HepG2 (cell line): ENCODE results near the gene IQCH. TPM values are rescaled to one million over a fixed set of nuclear protein-coding genes. Genes with fewer than 3 reads are reported as not detected.

Experiments used
- ATAC-seq: fragments of 200-7000 bp; cut with Tn5 transposase; 3 replicates; pipeline ENCODE4 v1.9.1; 2020; ENCODE audit warnings: mild to moderate bottlenecking, moderate library complexity
- BruUV-seq: library from RNA; stranded (reverse); fragments of 400-500 nt; replicated peaks from 2 replicates; lab custom pipeline; 2021; lab: Mats Ljungman, UMichigan
- CTCF ChIA-PET: fragments of 300-600 bp; formaldehyde crosslinking; extraction: SDS; loops from one replicate; lab custom pipeline; 2021; ENCODE audit warnings: low total read pairs, inconsistent platforms, low intra/inter-chr PET ratio; lab: Yijun Ruan, JAX
- POLR2A ChIA-PET: fragments of 350-600 bp; sonication (Branson Sonifier 250); formaldehyde crosslinking; loops from one replicate; lab custom pipeline; 2020; ENCODE audit warnings: antibody characterized with exemption, inconsistent platforms; lab: Yijun Ruan, JAX
- DNase-seq: peaks from one replicate; pipeline ENCODE4 v3.0.0-alpha.2; 2015; ENCODE audit warnings: low spot score
- FAIRE-seq: peaks from 3 replicates; lab custom pipeline; 2011; peaks lifted over from hg19 to GRCh38; lab: Jason Lieb, UNC
- H2AFZ ChIP-seq: one replicate; pipeline ENCODE4 v1.6.1; 2011; ENCODE audit warnings: low read length, inconsistent platforms
- H3K27ac ChIP-seq: fragments of 300-600 bp; 3 replicates; pipeline ENCODE4 v1.8.0; 2011; ENCODE audit warnings: mixed run types, mild to moderate bottlenecking, mixed read lengths, low read length, inconsistent platforms; ENCODE audit not compliant: insufficient read depth; ENCODE audit errors: extremely low read length
- H3K27me3 ChIP-seq, 2 experiments: fragments of 200-600 bp in 1 of 2; 2 replicates in 1 of 2; 3 replicates in 1 of 2; pipeline versions ENCODE4 v1.6.0 to v1.8.0; 2011; ENCODE audit warnings: low read length in 2 of 2, mild to moderate bottlenecking in 2 of 2, moderate library complexity in 2 of 2, inconsistent platforms in 1 of 2; ENCODE audit not compliant: insufficient read depth in 2 of 2, control insufficient read depth in 1 of 2
- H3K36me3 ChIP-seq, 2 experiments: fragments of 200-600 bp in 1 of 2; replicated peaks in 1 of 2; 2 replicates in 1 of 2; 3 replicates in 1 of 2; pipeline versions ENCODE4 v1.5.1 to v1.8.0; 2011; ENCODE audit warnings: low read length in 2 of 2, inconsistent platforms in 1 of 2; ENCODE audit not compliant: insufficient read depth in 2 of 2, control insufficient read depth in 1 of 2
- H3K4me1 ChIP-seq: 2 replicates; pipeline ENCODE4 v1.5.1; 2012; ENCODE audit warnings: low read length, inconsistent platforms; ENCODE audit not compliant: insufficient read depth
- H3K4me2 ChIP-seq: 2 replicates; pipeline ENCODE4 v1.6.0; 2011; ENCODE audit warnings: low read depth, low read length, inconsistent platforms
- H3K4me3 ChIP-seq, 3 experiments: fragments of 200-600 bp in 1 of 3; sonication (generic), shearing (Covaris generic) in 1 of 3; replicated peaks in 1 of 3; 2 replicates each; pipeline ENCODE4 v1.5.1; 2011 to 2016; ENCODE audit warnings: low read length in 3 of 3, inconsistent platforms in 2 of 3, low read depth in 2 of 3, mild to moderate bottlenecking in 2 of 3, control low read depth in 1 of 3, mixed read lengths in 1 of 3; ENCODE audit not compliant: insufficient read depth in 1 of 3
- H3K79me2 ChIP-seq: one replicate; pipeline ENCODE4 v1.6.1; 2011; ENCODE audit warnings: low read length, inconsistent platforms; ENCODE audit not compliant: insufficient read depth
- H3K9ac ChIP-seq: 2 replicates; pipeline ENCODE4 v1.6.0; 2011; ENCODE audit warnings: mild to moderate bottlenecking, low read depth, low read length, inconsistent platforms; ENCODE audit not compliant: insufficient read depth
- H3K9me3 ChIP-seq: 2 replicates; pipeline ENCODE4 v1.5.1; 2012; ENCODE audit warnings: mild to moderate bottlenecking, low read length
- H4K20me1 ChIP-seq: 2 replicates; pipeline ENCODE4 v1.6.0; 2011; ENCODE audit warnings: inconsistent platforms, mild to moderate bottlenecking, low read length, moderate library complexity; ENCODE audit not compliant: insufficient read depth
- DDIT3 ChIP-seq: sonication (generic); formaldehyde crosslinking; IDR thresholded peaks from 2 replicates; pipeline ENCODE4 v1.4.0; 2020; ENCODE audit warnings: mild to moderate bottlenecking, missing genetic modification reagents
- RAD51 ChIP-seq: fragments of 450-650 bp; IDR thresholded peaks from 2 replicates; pipeline ENCODE4 v1.6.1; 2016; ENCODE audit warnings: borderline replicate concordance
- TEF ChIP-seq: sonication (generic); formaldehyde crosslinking; IDR thresholded peaks from 2 replicates; pipeline ENCODE4 v1.5.0; 2020; ENCODE audit warnings: missing genetic modification reagents
- ZIK1 ChIP-seq: sonication (generic); formaldehyde crosslinking; IDR thresholded peaks from 2 replicates; pipeline ENCODE4 v1.5.0; 2020; ENCODE audit warnings: mild to moderate bottlenecking, low read depth, missing genetic modification reagents, borderline replicate concordance
- ZNF101 ChIP-seq: sonication (generic); formaldehyde crosslinking; IDR thresholded peaks from 2 replicates; pipeline ENCODE4 v1.4.0; 2020; ENCODE audit warnings: mild to moderate bottlenecking, low read depth, missing genetic modification reagents, borderline replicate concordance
- ZNF414 ChIP-seq: sonication (generic); formaldehyde crosslinking; IDR thresholded peaks from 2 replicates; pipeline ENCODE4 v1.5.0; 2020; ENCODE audit warnings: missing genetic modification reagents
- ZNF460 ChIP-seq: sonication (generic); formaldehyde crosslinking; IDR thresholded peaks from 2 replicates; pipeline ENCODE4 v1.5.1; 2020; ENCODE audit warnings: missing genetic modification reagents, mild to moderate bottlenecking, borderline replicate concordance
- ZNF724P ChIP-seq: sonication (generic); formaldehyde crosslinking; IDR thresholded peaks from 2 replicates; pipeline ENCODE4 v1.8.0; 2022; ENCODE audit warnings: missing genetic modification reagents, borderline replicate concordance
- ZNF784 ChIP-seq: sonication (generic); formaldehyde crosslinking; IDR thresholded peaks from 2 replicates; pipeline ENCODE4 v1.5.1; 2020; ENCODE audit warnings: missing genetic modification reagents, mild to moderate bottlenecking, borderline replicate concordance
- WGBS: methylation state at CpG from one replicate; pipeline ENCODE4 v1.1.6; 2017; ENCODE audit warnings: low lambda C conversion rate; 5-methylcytosine and 5-hydroxymethylcytosine counted together
- in situ Hi-C: cut with HindIII; loops from 2 replicates; pipeline ENCODE4 v1.10.0; 2017; ENCODE audit warnings: low pct_unique_long_range_greater_than_20kb; ENCODE audit not compliant: extremely low pct_ligation_motif_present
- intact Hi-C: fragments of 100-400 bp; cut with micrococcal nuclease; formaldehyde crosslinking; loops from one replicate; pipeline ENCODE4 v1.10.0; 2022; ENCODE audit not compliant: unreplicated experiment
- polyA plus RNA-seq, 8 experiments: library from polyadenylated mRNA; depleted of rRNA in 3 of 8; stranded (reverse) in 7 of 8; unstranded in 1 of 8; fragments of >200 nt; fragmentation: Illumina TruSeq in 4 of 8; extraction: Trizol in 4 of 8; gene quantifications; 2 replicates each; pipeline versions ENCODE4 v1.2.1 to v1.2.3, GENCODE V29; 2011 to 2016; ENCODE audit warnings: low read depth in 4 of 8, missing spikeins in 1 of 8, mixed read lengths in 1 of 8; ENCODE audit not compliant: insufficient read depth in 1 of 8
- total RNA-seq, 5 experiments: library from RNA; depleted of rRNA; stranded (reverse); fragments of >200 nt; fragmentation: Illumina TruSeq; extraction: Trizol; gene quantifications; 2 replicates each; pipeline ENCODE4 v1.2.3, GENCODE V29; 2016; ENCODE audit warnings: low read depth in 1 of 5
- TF ChIP-seq, protein P1 (sequence below): sonication (generic); formaldehyde crosslinking; IDR thresholded peaks from 2 replicates; pipeline ENCODE4 v1.4.0; 2020; ENCODE audit warnings: missing genetic modification reagents, borderline replicate concordance
- TF ChIP-seq, protein P2 (sequence below): sonication (generic); formaldehyde crosslinking; IDR thresholded peaks from 2 replicates; pipeline ENCODE4 v1.5.0; 2020; ENCODE audit warnings: mild to moderate bottlenecking, missing genetic modification reagents, borderline replicate concordance
- TF ChIP-seq, protein P3 (sequence below): IDR thresholded peaks from 2 replicates; pipeline ENCODE4 v1.6.1; 2016
- TF ChIP-seq, protein P4 (sequence below): sonication (generic); formaldehyde crosslinking; IDR thresholded peaks from 2 replicates; pipeline ENCODE4 v1.8.0; 2022; ENCODE audit warnings: low read depth, missing genetic modification reagents

Gene IQCH
- total and polyA plus RNA-seq, 2 of the 13 experiments (the other 11 are each of a cell fraction or from before 2014, with no cell fraction given): 0.16 to 0.55 TPM

DNA sequence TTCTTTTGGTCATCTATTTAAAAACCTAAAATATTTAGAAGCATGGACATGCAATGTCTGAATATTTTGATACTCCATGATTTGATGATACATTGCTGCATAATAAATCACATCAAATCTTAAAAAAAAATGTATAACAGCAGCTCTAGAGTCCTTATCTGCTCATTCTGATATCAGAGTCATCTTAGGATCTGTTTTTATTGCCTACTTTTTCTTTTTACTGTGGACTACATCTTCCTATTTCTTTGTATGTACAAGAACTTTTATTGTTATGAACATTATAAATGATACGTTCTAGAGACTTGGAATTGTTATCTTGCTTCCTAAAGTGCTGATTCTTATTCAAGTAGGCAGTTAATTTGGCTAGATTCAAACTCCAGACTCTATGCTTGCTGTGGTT lies 72.7 kb downstream of the IQCH start:
- POLR2A ChIA-PET: no interaction called here
- in situ Hi-C loops (no loop called here), intact Hi-C loops (no loop called here)
- CTCF ChIA-PET: no interaction called here
- 3% methylated on average over 1 of the region's 1 CpG for WGBS
- H3K36me3 ChIP-seq: no peaks in the 10 kb centered on the region
- no peak for DNase-seq
- H3K4me1 ChIP-seq: no peaks in the 10 kb centered on the region
- H3K79me2 ChIP-seq: no peaks in the 10 kb centered on the region
- no peak overlapping the region for H3K27ac ChIP-seq
- ATAC-seq: no peak
- FAIRE-seq: no peak
- H4K20me1 ChIP-seq: no peaks in the 10 kb centered on the region
- H3K9ac ChIP-seq: no peak overlapping the region
- BruUV-seq: no TSS peak
- no peaks in the 10 kb centered on the region for H3K9me3 ChIP-seq
- no peaks in the 10 kb centered on the region for H3K27me3 ChIP-seq
- no peak overlapping the region for H3K4me3 ChIP-seq
- H2AFZ ChIP-seq: no peak overlapping the region
- no peak overlapping the region for H3K4me2 ChIP-seq
- TF ChIP-seq DDIT3 (CRISPR knock-in tag): no peak
- TF ChIP-seq ZNF784 (CRISPR knock-in tag): no peak
- no peak for TF ChIP-seq TEF (CRISPR knock-in tag)
- no peak for TF ChIP-seq ZNF101 (CRISPR knock-in tag)
- no peak for TF ChIP-seq RAD51
- TF ChIP-seq, protein P1, sequence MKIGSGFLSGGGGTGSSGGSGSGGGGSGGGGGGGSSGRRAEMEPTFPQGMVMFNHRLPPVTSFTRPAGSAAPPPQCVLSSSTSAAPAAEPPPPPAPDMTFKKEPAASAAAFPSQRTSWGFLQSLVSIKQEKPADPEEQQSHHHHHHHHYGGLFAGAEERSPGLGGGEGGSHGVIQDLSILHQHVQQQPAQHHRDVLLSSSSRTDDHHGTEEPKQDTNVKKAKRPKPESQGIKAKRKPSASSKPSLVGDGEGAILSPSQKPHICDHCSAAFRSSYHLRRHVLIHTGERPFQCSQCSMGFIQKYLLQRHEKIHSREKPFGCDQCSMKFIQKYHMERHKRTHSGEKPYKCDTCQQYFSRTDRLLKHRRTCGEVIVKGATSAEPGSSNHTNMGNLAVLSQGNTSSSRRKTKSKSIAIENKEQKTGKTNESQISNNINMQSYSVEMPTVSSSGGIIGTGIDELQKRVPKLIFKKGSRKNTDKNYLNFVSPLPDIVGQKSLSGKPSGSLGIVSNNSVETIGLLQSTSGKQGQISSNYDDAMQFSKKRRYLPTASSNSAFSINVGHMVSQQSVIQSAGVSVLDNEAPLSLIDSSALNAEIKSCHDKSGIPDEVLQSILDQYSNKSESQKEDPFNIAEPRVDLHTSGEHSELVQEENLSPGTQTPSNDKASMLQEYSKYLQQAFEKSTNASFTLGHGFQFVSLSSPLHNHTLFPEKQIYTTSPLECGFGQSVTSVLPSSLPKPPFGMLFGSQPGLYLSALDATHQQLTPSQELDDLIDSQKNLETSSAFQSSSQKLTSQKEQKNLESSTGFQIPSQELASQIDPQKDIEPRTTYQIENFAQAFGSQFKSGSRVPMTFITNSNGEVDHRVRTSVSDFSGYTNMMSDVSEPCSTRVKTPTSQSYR (CRISPR knock-in tag): no peak
- TF ChIP-seq ZNF414 (CRISPR knock-in tag): no peak
- no peak for TF ChIP-seq ZIK1 (CRISPR knock-in tag)
- no peak for TF ChIP-seq ZNF724P (CRISPR knock-in tag)
- TF ChIP-seq, protein P2, sequence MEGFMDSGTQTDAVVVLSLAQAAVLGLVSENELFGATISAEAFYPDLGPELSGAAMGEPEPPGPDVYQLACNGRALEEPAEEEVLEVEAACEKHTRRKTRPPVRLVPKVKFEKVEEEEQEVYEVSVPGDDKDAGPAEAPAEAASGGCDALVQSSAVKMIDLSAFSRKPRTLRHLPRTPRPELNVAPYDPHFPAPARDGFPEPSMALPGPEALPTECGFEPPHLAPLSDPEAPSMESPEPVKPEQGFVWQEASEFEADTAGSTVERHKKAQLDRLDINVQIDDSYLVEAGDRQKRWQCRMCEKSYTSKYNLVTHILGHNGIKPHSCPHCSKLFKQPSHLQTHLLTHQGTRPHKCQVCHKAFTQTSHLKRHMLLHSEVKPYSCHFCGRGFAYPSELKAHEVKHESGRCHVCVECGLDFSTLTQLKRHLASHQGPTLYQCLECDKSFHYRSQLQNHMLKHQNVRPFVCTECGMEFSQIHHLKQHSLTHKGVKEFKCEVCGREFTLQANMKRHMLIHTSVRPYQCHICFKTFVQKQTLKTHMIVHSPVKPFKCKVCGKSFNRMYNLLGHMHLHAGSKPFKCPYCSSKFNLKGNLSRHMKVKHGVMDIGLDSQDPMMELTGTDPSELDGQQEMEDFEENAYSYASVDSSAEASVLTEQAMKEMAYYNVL (CRISPR knock-in tag): no peak
- TF ChIP-seq ZNF460 (CRISPR knock-in tag): no peak
- TF ChIP-seq, protein P3, sequence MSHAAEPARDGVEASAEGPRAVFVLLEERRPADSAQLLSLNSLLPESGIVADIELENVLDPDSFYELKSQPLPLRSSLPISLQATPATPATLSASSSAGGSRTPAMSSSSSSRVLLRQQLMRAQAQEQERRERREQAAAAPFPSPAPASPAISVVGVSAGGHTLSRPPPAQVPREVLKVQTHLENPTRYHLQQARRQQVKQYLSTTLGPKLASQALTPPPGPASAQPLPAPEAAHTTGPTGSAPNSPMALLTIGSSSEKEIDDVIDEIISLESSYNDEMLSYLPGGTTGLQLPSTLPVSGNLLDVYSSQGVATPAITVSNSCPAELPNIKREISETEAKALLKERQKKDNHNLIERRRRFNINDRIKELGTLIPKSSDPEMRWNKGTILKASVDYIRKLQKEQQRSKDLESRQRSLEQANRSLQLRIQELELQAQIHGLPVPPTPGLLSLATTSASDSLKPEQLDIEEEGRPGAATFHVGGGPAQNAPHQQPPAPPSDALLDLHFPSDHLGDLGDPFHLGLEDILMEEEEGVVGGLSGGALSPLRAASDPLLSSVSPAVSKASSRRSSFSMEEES (CRISPR knock-in tag): no peak
- TF ChIP-seq, protein P4, sequence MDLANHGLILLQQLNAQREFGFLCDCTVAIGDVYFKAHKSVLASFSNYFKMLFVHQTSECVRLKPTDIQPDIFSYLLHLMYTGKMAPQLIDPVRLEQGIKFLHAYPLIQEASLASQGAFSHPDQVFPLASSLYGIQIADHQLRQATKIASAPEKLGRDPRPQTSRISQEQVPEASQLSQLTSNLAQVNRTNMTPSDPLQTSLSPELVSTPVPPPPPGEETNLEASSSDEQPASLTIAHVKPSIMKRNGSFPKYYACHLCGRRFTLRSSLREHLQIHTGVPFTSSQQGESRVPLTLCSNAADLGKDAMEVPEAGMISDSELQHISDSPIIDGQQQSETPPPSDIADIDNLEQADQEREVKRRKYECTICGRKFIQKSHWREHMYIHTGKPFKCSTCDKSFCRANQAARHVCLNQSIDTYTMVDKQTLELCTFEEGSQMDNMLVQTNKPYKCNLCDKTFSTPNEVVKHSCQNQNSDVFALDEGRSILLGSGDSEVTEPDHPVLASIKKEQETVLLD (CRISPR knock-in tag): no peak
